ENCODE data around the gene CA10. TPM values are rescaled to one million over a fixed set of nuclear protein-coding genes. Genes with fewer than 3 reads are reported as not detected.

Gene CA10
- total RNA-seq, 1 donor from 2014 or later = not detected

DNA sequence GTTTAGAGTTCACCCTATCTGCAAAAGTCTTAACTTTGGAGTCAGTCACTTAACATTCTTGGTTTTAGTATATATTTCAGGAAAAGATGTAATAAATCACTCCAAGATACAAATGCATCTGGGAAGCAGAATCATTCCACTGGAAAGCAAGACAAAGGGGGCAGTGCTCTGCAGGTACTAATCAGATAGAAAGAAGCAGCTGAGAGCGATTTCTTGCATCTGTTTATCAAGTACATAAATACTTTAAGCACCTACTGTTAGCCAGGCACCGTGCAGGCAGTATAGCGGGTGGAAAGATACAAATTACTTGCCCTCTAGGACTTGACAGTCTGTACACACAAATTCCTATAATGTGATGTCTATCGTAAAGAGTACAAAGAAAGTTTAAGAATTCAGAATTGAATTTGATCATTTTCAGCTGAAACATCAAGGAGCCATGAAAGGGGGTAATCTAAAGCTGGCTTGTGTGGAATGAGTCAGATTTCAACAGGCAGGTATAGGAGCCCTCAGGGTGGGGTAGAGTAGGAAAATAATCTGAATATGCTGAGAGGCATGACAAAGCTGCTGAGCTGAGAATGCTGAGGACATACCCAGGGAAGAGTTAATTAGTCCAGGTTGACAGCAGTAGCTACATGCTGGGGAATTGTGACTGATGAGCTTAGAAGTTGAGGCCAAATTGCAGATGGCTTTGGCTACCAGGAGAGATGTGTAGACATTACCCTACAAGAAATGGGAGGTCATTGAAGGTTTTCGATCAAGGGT is 110.2 kb downstream of the CA10 start:
- no peak for DNase-seq (ENCODE audit: low read depth)

DNA sequence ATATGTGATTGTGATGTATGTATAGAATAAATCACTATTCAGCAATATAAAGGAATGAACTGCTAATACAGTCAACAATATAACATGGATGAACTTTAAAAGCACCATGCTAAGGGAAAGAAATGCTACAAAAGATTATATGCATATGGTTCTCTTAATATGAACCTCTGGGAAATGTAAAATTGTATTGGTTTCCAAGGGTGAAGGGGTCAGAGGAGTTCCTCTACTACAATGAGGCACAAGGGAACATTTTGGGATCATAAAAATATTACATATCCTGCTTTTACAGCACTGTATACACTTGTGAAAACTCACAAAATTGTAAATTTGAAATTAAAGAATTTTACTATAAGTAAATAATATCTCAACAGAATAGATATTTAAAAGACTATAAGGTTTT is 111.4 kb downstream of the CA10 start:
- no peak for DNase-seq (ENCODE audit: low read depth)

DNA sequence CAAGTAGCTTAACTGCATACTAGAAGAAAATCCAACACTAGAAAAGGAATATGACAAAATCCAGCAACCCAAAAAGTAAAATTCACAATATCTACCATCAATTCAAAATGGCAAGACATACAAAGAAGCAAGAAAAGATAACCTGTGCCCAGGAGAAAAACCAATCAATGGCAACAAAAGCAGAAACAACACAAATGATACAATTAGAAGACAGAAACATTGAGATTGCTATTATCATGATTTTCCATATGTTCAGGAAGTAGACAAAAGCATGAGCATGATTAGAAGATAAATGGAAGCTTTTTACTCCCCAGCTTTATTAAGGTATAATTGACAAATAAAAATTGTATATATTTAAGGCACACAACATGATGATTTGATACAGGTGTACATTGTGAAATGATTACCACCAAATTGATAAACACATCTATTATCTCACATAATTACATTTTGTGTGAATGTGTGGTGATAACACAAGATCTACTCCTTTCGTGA is 117.3 kb downstream of the CA10 start:
- no peak for DNase-seq (ENCODE audit: low read depth)

DNA sequence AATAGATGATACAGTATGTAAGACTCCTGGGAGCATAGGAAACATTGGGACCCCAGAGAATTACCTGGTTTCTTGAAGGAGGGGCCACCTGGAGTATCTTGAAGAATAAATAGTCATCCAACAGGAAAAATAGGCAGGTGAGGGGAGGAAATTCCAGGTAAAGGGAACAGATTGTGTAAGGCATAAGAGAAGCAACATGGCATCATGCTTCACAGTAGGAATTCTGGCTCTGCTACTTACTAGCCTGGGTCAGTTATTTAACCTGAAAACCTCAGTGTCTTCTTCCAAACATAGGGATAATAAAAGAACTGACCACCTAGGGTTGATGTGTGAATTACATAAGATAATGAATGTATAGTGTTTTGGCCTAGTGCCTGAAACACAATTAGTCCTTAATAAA is 122.1 kb downstream of the CA10 start:
- DNase-seq (ENCODE audit: low read depth) = no peak

DNA sequence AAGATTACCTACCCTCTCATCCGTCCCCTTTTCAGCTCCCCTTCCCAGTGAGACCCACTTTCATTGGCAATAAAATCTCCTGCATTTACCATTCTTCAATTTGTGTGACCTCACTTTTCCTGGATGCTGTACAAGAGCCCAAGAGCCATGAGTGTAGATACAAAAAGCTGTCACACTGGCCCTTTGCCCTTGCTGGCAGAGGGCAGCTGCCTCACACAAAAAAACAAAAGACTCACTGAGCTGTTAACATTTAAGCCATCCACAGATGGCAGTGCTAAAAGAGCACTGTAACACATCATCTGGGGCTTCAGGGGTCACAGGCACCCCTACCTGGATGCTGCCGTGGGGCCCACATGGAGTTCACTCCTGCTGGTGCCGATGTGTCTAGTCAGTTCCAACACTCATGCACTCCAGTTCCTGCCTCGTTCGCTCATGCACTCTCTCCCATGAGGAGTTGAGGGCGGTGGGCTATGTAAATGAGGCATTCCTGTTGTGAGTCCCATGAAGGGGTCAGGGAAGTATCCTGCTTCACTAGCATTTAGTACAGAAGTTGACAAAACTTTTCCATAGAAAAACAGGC is 123.1 kb downstream of the CA10 start:
- DNase-seq (ENCODE audit: low read depth) = peak; percentile 22

DNA sequence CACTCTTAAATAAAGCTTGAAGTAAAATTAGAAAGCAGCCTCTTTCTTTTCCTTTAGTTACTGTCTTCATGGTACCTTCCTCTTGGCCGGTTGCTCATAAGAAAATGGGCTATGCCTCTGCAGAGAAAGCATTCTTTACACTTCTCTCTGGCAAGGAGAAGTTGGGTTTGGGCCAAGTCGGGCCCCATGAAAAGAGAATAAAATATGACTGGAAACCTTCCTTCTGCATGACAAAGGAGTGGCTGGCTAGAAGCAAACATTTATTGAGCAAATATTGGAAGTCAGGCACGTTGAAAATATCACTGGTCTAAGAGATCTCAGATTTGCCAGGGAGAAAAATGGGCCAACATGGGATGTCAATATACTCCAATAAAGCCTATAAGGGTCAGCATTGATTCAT is 126.1 kb downstream of the CA10 start:
- DNase-seq (ENCODE audit: low read depth) = no peak

DNA sequence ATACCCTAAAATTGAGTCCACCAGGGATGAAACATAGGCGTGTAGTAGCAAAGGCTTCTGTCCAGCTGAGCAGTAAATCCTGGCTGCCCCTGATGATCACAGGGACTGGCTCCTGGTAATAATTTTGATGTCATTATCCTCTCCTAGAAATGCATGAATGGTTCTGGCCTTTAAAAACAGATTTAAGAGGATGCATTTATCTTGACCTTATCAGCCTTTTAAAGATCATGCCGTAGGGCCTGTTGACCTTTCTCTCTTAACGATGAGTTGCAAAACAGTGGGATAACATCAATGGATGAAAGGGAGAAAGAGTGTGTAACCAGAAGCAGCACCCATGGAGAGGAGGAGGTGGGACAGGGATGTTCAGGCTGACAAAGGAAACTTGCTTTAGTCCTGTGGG is 128.5 kb downstream of the CA10 start:
- DNase-seq (ENCODE audit: low read depth) = no peak

DNA sequence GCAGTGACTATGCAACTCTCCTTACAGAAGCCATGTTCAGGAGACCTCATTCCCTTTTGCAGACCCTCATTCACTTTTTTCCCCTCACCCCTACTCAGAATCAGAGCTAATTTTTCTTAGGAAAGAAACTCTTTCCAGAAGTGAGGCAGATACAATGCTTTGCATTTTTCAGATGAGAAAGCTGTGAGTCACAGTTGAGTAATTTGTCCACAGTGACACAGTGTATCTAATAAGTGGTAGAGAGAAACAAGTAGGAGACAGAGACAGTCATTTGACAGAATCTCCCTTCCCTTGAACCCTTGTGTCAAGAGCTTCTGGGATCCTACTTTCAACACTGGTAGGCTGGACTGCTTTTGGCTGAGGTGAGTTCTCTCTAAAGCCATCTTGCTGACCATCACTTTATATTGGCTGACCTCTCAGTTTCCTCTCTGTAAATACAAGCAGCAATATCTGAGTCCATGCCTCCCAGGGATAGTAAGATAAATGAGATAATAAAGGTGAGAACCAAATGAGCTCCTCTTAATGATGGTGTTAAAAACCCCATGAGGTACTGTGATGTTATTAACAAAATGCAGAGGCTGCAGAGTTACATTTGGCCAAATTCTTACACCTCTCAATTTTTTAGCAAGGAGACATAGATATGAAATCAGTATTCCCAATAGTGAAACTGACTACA is 130.8 kb downstream of the CA10 start:
- peak; percentile 64 for DNase-seq (ENCODE audit: low read depth)

DNA sequence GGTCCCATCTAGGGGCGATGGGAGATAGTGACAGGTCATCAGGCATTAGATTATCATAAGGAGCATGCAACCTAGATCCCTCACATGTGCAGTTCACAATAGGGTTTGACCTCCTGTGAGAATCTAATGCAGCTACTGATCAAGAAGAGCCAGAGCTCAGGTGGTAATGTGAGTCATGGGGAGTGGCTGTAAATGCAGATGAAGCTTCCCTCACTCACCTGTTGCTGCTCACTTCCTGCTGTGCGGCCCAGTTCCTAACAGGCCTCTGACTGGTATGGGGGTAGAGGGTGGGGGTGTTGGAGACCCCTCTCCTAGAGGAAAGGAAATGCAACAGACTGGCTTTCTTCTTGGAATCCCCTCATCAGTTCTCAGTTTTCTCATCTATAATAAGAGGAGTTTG is 131.4 kb downstream of the CA10 start:
- no peak for DNase-seq (ENCODE audit: low read depth)

DNA sequence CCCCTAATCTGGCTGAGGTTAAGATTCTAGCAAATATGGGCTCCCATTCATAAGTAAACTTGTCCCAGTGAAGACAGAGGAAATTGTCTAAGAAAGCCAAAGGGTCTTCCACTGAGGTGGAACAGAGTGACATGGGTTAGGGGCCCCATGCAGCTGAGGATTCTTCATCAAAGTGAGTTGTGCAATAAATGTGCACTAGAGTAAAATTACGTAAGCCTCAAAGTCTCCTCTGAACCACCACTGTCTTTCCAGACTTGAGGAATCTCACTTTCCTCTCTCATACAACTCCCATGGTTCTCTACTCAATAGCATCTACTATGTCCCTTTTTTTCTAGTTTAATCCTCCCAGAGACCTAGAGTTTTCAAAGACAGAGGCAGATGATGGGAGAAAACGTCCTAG is 132.4 kb downstream of the CA10 start:
- no peak for DNase-seq (ENCODE audit: low read depth)

DNA sequence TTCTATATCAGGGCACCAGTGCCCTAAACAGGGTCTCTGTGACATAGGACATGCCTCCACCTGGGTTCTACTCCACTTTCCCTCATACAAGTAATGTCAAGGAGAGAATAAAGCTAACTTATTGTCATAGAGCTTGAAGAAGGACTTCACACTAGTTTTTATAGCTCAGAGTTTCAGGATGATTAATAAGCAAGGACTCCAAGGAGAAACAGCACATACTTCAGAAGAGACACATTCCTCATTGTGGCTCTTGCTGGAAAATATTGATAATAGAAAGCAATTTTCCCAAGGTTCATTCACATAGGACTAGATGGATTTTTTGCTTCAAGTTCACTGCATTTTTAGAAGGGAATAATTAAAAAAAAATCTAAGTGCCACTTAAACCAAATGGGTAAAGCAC is 133.3 kb downstream of the CA10 start:
- peak; percentile 8 for DNase-seq (ENCODE audit: low read depth)

DNA sequence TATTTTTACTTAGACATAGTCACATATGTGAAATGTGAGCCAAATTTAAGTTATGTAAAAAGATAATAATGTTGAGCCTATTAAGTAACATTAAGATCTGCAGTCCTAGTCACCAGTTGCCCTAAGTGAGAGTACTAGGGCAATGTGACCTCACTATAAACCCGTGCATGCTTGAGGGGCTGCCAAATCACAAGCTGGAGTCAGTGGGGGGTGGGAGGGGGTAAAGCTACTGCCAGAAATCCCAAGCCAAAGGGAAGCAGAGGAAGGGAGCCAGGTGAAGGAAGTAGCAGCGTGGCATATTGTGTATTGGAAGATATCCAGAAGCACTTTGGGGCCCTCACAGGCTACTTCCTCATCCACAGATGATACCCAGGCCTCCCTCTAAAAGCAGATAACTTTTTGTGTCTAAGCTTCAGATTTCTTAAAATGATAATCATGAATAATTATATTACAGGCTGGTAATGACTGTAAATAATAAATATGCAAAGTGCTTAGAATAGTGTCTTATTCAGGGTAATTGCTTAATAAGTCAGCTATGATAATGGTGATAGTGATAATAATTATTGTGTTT is 134.1 kb downstream of the CA10 start:
- peak; percentile 24 for DNase-seq (ENCODE audit: low read depth)

DNA sequence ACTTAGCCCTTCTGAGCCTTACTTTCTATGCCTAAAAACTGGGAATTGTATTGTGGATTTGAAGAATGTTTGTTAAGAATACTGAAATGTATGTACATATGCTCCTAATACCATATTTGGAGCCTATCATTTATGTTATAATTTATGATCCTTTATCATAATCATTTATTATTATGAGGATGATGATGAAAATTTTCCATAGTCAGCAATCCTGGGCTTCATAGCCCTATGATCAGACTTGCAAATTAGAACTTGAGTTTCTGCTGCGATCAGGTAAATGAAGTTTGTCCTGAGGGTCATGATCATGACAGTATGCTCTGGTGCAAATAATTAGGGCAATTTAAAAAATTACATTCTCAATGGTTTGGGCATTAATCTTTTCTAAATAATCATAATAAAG is 147.4 kb downstream of the CA10 start:
- DNase-seq (ENCODE audit: low read depth) = no peak

DNA sequence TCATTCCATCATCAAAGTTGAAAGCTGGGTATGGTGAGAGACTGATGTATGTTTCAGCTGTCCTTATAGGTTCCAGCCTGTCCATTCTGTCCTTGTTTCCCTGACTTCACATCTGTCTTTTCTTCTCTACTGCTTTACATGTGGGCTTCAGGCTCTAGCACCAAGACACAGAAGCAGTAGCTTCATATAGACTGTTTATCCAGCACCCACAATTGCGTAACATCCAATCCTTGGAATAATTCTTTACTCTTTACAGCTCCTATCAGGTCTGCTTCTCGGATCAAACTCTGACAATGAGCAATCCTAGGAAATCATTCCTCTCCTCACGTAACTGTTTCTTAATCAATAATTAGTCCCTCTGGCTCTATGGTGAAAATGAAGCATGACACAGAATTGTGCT is 158.9 kb downstream of the CA10 start:
- DNase-seq (ENCODE audit: low read depth) = no peak

DNA sequence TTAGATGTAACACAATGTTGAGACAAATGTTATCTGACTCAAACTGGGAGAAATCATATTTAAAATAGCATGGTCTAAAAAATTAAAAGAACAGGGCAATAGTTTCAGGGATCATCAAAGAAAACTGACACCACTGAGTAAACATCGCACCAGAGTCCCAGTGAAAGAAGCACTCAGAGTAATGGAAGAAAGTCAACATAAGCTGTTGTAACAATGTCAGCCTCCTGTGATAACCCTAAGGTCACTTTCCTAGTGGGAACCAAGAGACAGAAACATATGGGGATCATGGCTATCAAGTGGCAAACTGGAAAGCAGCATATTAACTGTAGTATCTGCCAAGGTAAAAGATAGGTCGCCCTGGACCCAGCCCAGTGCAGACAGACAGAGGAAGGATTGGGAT is 160.8 kb downstream of the CA10 start:
- DNase-seq (ENCODE audit: low read depth) = no peak

DNA sequence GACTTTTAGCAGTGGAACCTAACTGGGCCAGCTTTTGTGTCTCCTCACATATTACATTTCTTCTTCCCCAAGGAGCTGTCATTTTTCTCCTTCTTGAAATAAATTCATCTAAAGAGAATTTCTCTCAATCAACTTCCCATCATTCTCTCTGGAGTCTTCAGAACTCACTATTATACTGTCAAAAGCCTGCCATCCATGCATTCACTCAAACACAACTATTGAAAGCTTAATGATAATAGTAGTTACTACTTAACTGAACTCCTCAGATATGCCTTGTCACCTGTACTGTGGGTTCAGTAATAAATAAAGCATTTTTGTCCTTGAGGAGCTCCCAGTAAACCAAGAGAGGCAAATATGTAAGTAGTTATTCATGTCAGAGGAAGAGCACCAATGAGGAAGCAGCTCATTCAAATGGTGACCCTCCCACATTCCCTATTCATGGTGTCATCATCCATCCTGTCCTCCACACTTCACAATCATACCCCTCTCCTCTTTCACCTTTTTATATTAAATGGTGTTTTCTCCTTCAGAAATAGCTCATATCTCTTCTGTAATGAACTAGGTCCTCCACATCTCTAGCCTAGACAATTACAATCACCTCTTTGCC is 162.6 kb downstream of the CA10 start:
- peak; percentile 3 for DNase-seq (ENCODE audit: low read depth)

DNA sequence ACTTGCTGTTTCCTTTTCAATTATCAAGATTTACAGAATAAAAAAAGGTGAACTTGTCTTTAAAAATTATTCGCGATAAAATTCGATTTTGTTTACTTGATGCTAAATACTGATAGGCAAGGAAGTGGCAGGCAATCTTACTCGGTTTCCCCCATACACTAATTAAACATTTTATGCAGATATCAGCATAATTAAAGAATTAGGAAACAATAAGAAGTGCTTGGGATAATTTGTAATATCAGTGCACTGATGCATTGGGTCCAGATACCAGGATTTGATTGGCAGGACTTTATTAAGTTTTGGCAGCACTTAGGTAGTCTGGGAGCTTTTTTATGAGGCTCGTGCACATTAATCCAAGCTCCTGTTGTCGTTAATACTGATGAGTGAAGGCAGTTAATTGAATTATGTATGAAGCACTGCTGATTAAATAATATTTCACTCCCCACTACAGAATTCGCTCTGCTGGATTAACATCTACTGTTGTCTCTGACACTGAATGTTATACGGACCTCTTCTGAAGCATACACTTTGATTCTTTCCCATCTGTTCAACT is 165.6 kb downstream of the CA10 start:
- DNase-seq (ENCODE audit: low read depth) = no peak

DNA sequence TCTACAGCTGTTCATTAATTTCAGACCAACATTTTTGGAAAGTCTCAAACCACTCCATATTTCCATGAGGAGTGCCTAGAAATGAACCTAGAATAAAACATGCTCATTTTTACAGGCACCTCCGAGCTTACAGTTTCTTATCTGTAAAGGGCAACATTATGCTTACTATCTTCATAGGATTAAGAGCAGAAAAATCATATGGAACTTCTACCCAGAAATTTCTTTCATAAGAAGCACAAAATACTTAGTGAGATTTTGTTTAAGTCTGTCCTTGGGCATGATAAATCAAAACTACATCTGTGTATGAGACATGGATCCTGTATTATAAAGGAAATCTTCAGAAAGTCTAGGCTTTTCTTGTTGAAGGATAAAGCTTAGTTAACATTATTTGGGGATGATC is 187.4 kb downstream of the CA10 start:
- no peak for DNase-seq (ENCODE audit: low read depth)

DNA sequence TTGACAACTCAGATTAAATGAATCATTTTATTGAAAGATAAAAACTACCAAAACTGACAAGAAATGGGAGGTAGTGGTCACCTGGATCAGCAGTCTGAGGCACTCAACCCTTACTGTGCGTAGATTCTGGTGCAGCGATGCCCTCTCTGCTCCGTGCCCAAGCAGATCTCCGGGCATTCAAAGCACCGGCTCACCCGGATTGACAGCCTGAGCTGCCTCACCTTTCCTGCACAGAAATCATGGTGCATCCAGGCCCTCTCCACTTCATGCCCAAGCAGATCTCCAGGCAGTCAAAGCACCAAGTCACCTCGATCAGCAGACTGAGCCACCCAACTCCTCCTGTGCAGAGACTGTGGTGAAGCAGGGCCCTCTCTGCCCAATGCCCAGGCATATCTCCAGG is 196.8 kb downstream of the CA10 start:
- no peak for DNase-seq (ENCODE audit: low read depth)

DNA sequence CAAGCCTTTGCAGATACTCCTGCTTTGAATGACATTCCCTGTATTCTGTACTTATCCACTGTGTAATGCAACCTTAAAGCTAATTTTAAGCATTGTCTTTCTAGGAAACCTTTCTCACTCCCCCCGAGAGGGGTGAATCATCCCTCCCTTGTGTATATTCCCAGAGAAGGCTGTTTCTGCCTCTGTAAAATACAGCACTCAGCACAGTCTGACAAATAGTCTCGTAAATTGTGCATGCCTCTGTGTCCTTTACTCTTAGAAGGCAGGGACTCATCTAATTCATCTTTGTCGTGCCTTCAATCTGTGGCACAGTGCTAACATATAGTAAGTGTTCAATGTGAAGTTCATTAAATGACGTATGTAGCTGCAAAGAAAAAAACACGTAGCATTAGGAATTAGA is 200.7 kb downstream of the CA10 start:
- peak; percentile 13 for DNase-seq (ENCODE audit: low read depth)

DNA sequence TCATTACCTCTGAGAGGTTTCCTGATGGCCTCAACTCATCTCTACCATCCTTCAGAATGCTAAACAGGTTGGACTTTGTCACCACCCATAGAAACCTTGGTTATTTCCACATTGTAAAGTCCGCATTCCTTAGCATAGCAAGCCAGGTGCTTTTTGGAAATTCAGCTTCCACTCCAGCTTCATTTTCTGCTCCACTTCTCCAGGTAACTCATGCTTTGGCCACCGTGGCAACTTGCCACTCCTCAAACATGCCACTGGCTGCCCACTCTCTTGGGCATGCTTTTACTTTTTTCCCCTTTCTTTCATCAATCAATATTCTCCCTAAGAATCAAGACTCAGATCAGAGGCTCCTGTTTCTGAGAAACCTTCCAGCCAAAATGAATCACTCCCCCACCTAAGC is 203.3 kb downstream of the CA10 start:
- no peak for DNase-seq (ENCODE audit: low read depth)

Measured in myocyte (in vitro differentiated cells).